KBM-7 (cell line): Measurements from ENCODE around the gene GATA5.

ENCODE experiments used
- DNase-seq: peaks from one replicate; pipeline ENCODE4 v3.0.0-alpha.2; 2015
- in situ Hi-C: fragments of 300-500 bp; cut with MboI; formaldehyde crosslinking; loops from 2 replicates; pipeline ENCODE4 v1.14.3; 2020; ENCODE audit warnings: low sequenced_read_pairs, low pct_unique_long_range_greater_than_20kb, mixed read lengths

Gene GATA5

GRCh38 chr20:62506791-62507190, 31.0 kb upstream of the GATA5 start:
- no peak for DNase-seq
- in situ Hi-C loops, result no loop called here

GRCh38 chr20:62506087-62506486, 30.3 kb upstream of the GATA5 start:
- DNase-seq, result no peak
- in situ Hi-C loops, result no loop called here

GRCh38 chr20:62505337-62506045, 29.7 kb upstream of the GATA5 start:
- in situ Hi-C loops, result no loop called here
- no peak for DNase-seq

GRCh38 chr20:62504323-62504722, 28.5 kb upstream of the GATA5 start:
- in situ Hi-C loops, result no loop called here
- DNase-seq, result no peak

- DNase-seq, result no peak
- in situ Hi-C loops, result no loop called here
These were observed 27.8 kb upstream of the GATA5 start for GRCh38 chr20:62503401-62504178.

- in situ Hi-C loops, result no loop called here
These were observed 26.8 kb upstream of the GATA5 start for GRCh38 chr20:62502496-62503095.

GRCh38 chr20:62501801-62502495, 26.2 kb upstream of the GATA5 start:
- in situ Hi-C loops, result no loop called here
- peak; percentile 32 for DNase-seq

More at GRCh38 chr20:62502496-62503095, 26.8 kb upstream of the GATA5 start:
- DNase-seq, result no peak

GRCh38 chr20:62500237-62500864, 24.6 kb upstream of the GATA5 start:
- peak; percentile 72 for DNase-seq
- in situ Hi-C loops, result no loop called here

GRCh38 chr20:62499758-62500236, 24.0 kb upstream of the GATA5 start:
- in situ Hi-C loops, result no loop called here
- DNase-seq, result no peak

- no peak for DNase-seq
- in situ Hi-C loops, result no loop called here
These were observed 23.1 kb upstream of the GATA5 start for GRCh38 chr20:62498874-62499273.

- in situ Hi-C loops, result no loop called here
- DNase-seq, result peak; percentile 55
These were observed 20.9 kb upstream of the GATA5 start for GRCh38 chr20:62496568-62497218.

GRCh38 chr20:62495749-62496567, 20.2 kb upstream of the GATA5 start:
- in situ Hi-C loops, result no loop called here
- no peak for DNase-seq

- no peak for DNase-seq
- in situ Hi-C loops, result no loop called here
These were observed 19.4 kb upstream of the GATA5 start for GRCh38 chr20:62494980-62495748.

- peak; percentile 77 for DNase-seq
- in situ Hi-C loops, result no loop called here
These were observed 18.7 kb upstream of the GATA5 start for GRCh38 chr20:62494537-62494936.

GRCh38 chr20:62493886-62494285, 18.1 kb upstream of the GATA5 start:
- in situ Hi-C loops, result no loop called here
- DNase-seq, result no peak

- in situ Hi-C loops, result no loop called here
- no peak for DNase-seq
These were observed 17.6 kb upstream of the GATA5 start for GRCh38 chr20:62493253-62493885.

GRCh38 chr20:62492711-62493110, 16.9 kb upstream of the GATA5 start:
- in situ Hi-C loops, result no loop called here
- DNase-seq, result no peak
